GM23248 (cell line): ENCODE measurements around the gene PSORS1C1.

Source experiments
- EZH2 ChIP-seq: fragments of 200-600 bp; sonication (generic); IDR thresholded peaks from 2 replicates; pipeline ENCODE4 v1.6.1; 2018; ENCODE audit warnings: antibody characterized with exemption, mild to moderate bottlenecking; ENCODE audit not compliant: insufficient read depth, poor library complexity, severe bottlenecking
- EZH2phosphoT487 ChIP-seq: fragments of 200-600 bp; sonication (generic); IDR thresholded peaks from 2 replicates; pipeline ENCODE4 v1.6.1; 2018; ENCODE audit warnings: antibody characterized with exemption, moderate library complexity, mild to moderate bottlenecking, low read depth; ENCODE audit not compliant: insufficient read depth

DNA sequence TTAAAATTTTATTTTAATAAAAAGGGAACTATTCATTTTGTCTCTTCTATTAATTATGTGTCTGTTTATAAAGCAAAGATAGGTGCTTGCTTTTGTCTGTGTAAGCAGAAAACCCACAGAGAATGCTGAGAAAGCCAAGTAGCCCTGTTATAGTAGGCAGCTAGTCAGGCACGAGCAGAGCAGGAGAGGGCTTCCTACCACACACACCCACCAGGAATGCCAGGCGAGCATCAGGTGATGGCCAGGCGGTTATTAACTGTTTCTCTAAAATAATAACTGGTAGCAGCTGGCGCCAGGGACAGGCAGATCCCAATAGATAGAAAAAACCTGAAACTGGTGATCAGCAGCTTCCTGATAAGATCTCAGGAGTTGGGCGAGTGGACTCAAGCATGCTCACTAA is 17.9 kb upstream of the PSORS1C1 start:
- no peak for TF ChIP-seq EZH2
- TF ChIP-seq EZH2phosphoT487, result no peak
